Loucy (cell line): ENCODE measurements around the gene UCMA.

ENCODE experiments used
- H2AFZ ChIP-seq: fragments of 200-600 bp; sonication (generic); 2 replicates; pipeline ENCODE4 v1.6.0; 2016; ENCODE audit warnings: antibody characterized with exemption, mild to moderate bottlenecking, low read length, moderate library complexity
- H3F3A ChIP-seq: fragments of 200-600 bp; 2 replicates; pipeline ENCODE4 v1.6.0; 2016; ENCODE audit warnings: antibody characterized with exemption, low read depth, mild to moderate bottlenecking
- H3K27me3 ChIP-seq: fragments of 200-600 bp; sonication (generic); 2 replicates; pipeline ENCODE4 v1.6.1; 2014; ENCODE audit warnings: low read length, mild to moderate bottlenecking; ENCODE audit not compliant: insufficient read depth, poor library complexity, severe bottlenecking
- H3K36me3 ChIP-seq: fragments of 200-600 bp; sonication (generic); 2 replicates; pipeline ENCODE4 v1.6.1; 2016; ENCODE audit warnings: low read length; ENCODE audit not compliant: insufficient read depth
- H3K4me1 ChIP-seq: fragments of 200-600 bp; sonication (generic); 2 replicates; pipeline ENCODE4 v1.5.1; 2014; ENCODE audit warnings: low read length, mild to moderate bottlenecking; ENCODE audit not compliant: insufficient read depth, poor library complexity, severe bottlenecking
- H3K4me2 ChIP-seq: fragments of 200-600 bp; sonication (generic); 2 replicates; pipeline ENCODE4 v1.6.0; 2014; ENCODE audit warnings: antibody characterized with exemption, low read length, low read depth, mild to moderate bottlenecking; ENCODE audit not compliant: poor library complexity, severe bottlenecking
- H3K4me3 ChIP-seq: fragments of 200-600 bp; sonication (generic); 2 replicates; pipeline ENCODE4 v1.5.1; 2014; ENCODE audit warnings: low read length, mild to moderate bottlenecking, mixed read lengths; ENCODE audit not compliant: poor library complexity, severe bottlenecking
- H3K79me2 ChIP-seq: fragments of 200-600 bp; sonication (generic); 2 replicates; pipeline ENCODE4 v1.6.1; 2014; ENCODE audit warnings: low read length; ENCODE audit not compliant: insufficient read depth
- H3K9ac ChIP-seq: fragments of 200-600 bp; sonication (generic); 2 replicates; pipeline ENCODE4 v1.6.0; 2014; ENCODE audit warnings: mild to moderate bottlenecking, low read depth, low read length, moderate library complexity; ENCODE audit not compliant: poor library complexity, severe bottlenecking
- H3K9me2 ChIP-seq: fragments of 200-600 bp; sonication (generic); replicated peaks from 2 replicates; pipeline ENCODE4 v1.6.1; 2016; ENCODE audit warnings: low read depth, low read length, mixed read lengths
- H3K9me3 ChIP-seq: fragments of 200-600 bp; sonication (generic); 2 replicates; pipeline ENCODE4 v1.6.1; 2014; ENCODE audit warnings: mild to moderate bottlenecking, antibody characterized with exemption, low read length, low read depth; ENCODE audit not compliant: insufficient read depth
- H4K20me1 ChIP-seq: fragments of 200-600 bp; sonication (generic); 2 replicates; pipeline ENCODE4 v1.6.0; 2014; ENCODE audit warnings: antibody characterized with exemption, low read length, mild to moderate bottlenecking; ENCODE audit not compliant: insufficient read depth, poor library complexity, severe bottlenecking
- CTCF ChIP-seq: fragments of 200-600 bp; sonication (generic); conservative IDR thresholded peaks from 2 replicates; pipeline ENCODE4 v1.5.1; 2014; ENCODE audit warnings: mild to moderate bottlenecking, antibody characterized with exemption, low read length
- EZH2phosphoT487 ChIP-seq: fragments of 200-600 bp; IDR thresholded peaks from 2 replicates; pipeline ENCODE4 v1.6.1; 2018; ENCODE audit warnings: antibody characterized with exemption, mild to moderate bottlenecking, moderate library complexity, borderline replicate concordance

UCMA gene

GRCh38 chr10:13241613-13242012 is 7.4 kb upstream of the UCMA start:
- Histone ChIP-seq H3K79me2 (no peaks in the 10 kb centered on the region), H3K27me3 (no peaks in the 10 kb centered on the region), H3F3A (no peaks in the 10 kb centered on the region), H2AFZ (no peak overlapping the region), H3K4me3 (no peak overlapping the region), H3K36me3 (no peaks in the 10 kb centered on the region), H4K20me1 (no peaks in the 10 kb centered on the region), H3K9me2 (no peaks in the 10 kb centered on the region), H3K9ac (no peak overlapping the region), H3K4me1 (no peaks in the 10 kb centered on the region), H3K9me3 (no peaks in the 10 kb centered on the region), H3K4me2 (no peak overlapping the region)
- TF ChIP-seq EZH2phosphoT487 (no peak), CTCF (no peak)

- H3K4me3 ChIP-seq = no peak overlapping the region
- H3K9me3 ChIP-seq = no peaks in the 10 kb centered on the region
- H3K9ac ChIP-seq = no peak overlapping the region
- no peaks in the 10 kb centered on the region for H3K27me3 ChIP-seq
- H3K9me2 ChIP-seq = no peaks in the 10 kb centered on the region
- no peaks in the 10 kb centered on the region for H3K36me3 ChIP-seq
- H3K4me1 ChIP-seq = no peaks in the 10 kb centered on the region
- H3K4me2 ChIP-seq = no peak overlapping the region
- H3K79me2 ChIP-seq = no peaks in the 10 kb centered on the region
- TF ChIP-seq CTCF (no peak), EZH2phosphoT487 (no peak)
- no peaks in the 10 kb centered on the region for H4K20me1 ChIP-seq
- H3F3A ChIP-seq = no peaks in the 10 kb centered on the region
- H2AFZ ChIP-seq = no peak overlapping the region
Measured at GRCh38 chr10:13239923-13240322, 5.7 kb upstream of the UCMA start.

- no peaks in the 10 kb centered on the region for H3K9me2 ChIP-seq
- H3F3A ChIP-seq = no peaks in the 10 kb centered on the region
- H2AFZ ChIP-seq = no peak overlapping the region
- H3K9me3 ChIP-seq = no peaks in the 10 kb centered on the region
- no peaks in the 10 kb centered on the region for H4K20me1 ChIP-seq
- H3K4me3 ChIP-seq = no peak overlapping the region
- H3K36me3 ChIP-seq = no peaks in the 10 kb centered on the region
- no peaks in the 10 kb centered on the region for H3K4me1 ChIP-seq
- H3K79me2 ChIP-seq = no peaks in the 10 kb centered on the region
- no peak overlapping the region for H3K9ac ChIP-seq
- TF ChIP-seq CTCF = no peak
- no peak for TF ChIP-seq EZH2phosphoT487
- no peaks in the 10 kb centered on the region for H3K27me3 ChIP-seq
- H3K4me2 ChIP-seq = no peak overlapping the region
Measured at GRCh38 chr10:13238271-13239077, 4.3 kb upstream of the UCMA start.
